CD14-positive monocyte (primary cell): Measurements from ENCODE around the gene SYT10. TPM values are rescaled to one million over a fixed set of nuclear protein-coding genes. Genes with fewer than 3 reads are reported as not detected.

Experiments used
- DNase-seq, 3 donors: peaks; one replicate each; pipeline ENCODE4 v3.0.0-alpha.2; 2011 to 2022
- H2AFZ ChIP-seq: 2 replicates; pipeline ENCODE4 v1.6.0; 2012; ENCODE audit warnings: mild to moderate bottlenecking, low read depth, low read length, inconsistent platforms; ENCODE audit not compliant: insufficient read depth, poor library complexity, severe bottlenecking
- H3K27ac ChIP-seq, 2 donors: 1 replicate in 1 of 2; 2 replicates in 1 of 2; pipeline ENCODE4 v1.5.1; 2012 to 2013; ENCODE audit warnings: low read length in 2 of 2, control low read depth in 1 of 2, inconsistent platforms in 1 of 2, low read depth in 1 of 2, mild to moderate bottlenecking in 1 of 2
- H3K27me3 ChIP-seq, 2 donors: one replicate each; pipeline versions ENCODE4 v1.6.0 to v1.6.1; 2011 to 2013; ENCODE audit warnings: low read length in 2 of 2; ENCODE audit not compliant: control insufficient read depth in 2 of 2, insufficient read depth in 2 of 2
- H3K36me3 ChIP-seq, 2 donors: replicated peaks in 1 of 2; 1 replicate in 1 of 2; 2 replicates in 1 of 2; pipeline versions ENCODE4 v1.5.1 to v1.6.1; 2012 to 2013; ENCODE audit warnings: low read length in 2 of 2, control low read depth in 1 of 2, inconsistent platforms in 1 of 2, mild to moderate bottlenecking in 1 of 2; ENCODE audit not compliant: insufficient read depth in 2 of 2, control insufficient read depth in 1 of 2
- H3K4me1 ChIP-seq, 2 donors: 1 replicate in 1 of 2; 2 replicates in 1 of 2; pipeline versions ENCODE4 v1.5.1 to v1.6.1; 2012 to 2013; ENCODE audit warnings: low read length in 2 of 2, control low read depth in 1 of 2, inconsistent platforms in 1 of 2, mild to moderate bottlenecking in 1 of 2, moderate library complexity in 1 of 2; ENCODE audit not compliant: insufficient read depth in 2 of 2, control insufficient read depth in 1 of 2
- H3K4me2 ChIP-seq: replicated peaks from 2 replicates; pipeline ENCODE3; 2012; ENCODE audit warnings: low read length, moderate library complexity, mild to moderate bottlenecking; ENCODE audit not compliant: poor library complexity, severe bottlenecking; ENCODE audit errors: extremely low read depth
- H3K4me3 ChIP-seq, 3 experiments: fragments of 200-600 bp in 1 of 3; sonication (generic) in 1 of 3; replicated peaks in 1 of 3; 1 replicate in 2 of 3; 2 replicates in 1 of 3; pipeline ENCODE4 v1.5.1; 2011 to 2013; ENCODE audit warnings: low read length in 3 of 3, mild to moderate bottlenecking in 3 of 3, control low read depth in 2 of 3, low read depth in 2 of 3, inconsistent platforms in 1 of 3, moderate library complexity in 1 of 3
- H3K79me2 ChIP-seq: 2 replicates; pipeline ENCODE4 v1.6.0; 2012; ENCODE audit warnings: mild to moderate bottlenecking, control low read depth, inconsistent platforms, low read length, moderate library complexity; ENCODE audit not compliant: insufficient read depth
- H3K9ac ChIP-seq: 2 replicates; pipeline ENCODE4 v1.6.0; 2017; ENCODE audit warnings: low read length, mild to moderate bottlenecking; ENCODE audit not compliant: insufficient read depth, poor library complexity, severe bottlenecking
- H3K9me3 ChIP-seq, 2 donors: replicated peaks in 1 of 2; 1 replicate in 1 of 2; 2 replicates in 1 of 2; pipeline versions ENCODE4 v1.5.1 to v1.6.1; 2012 to 2013; ENCODE audit warnings: low read length in 2 of 2, control low read depth in 1 of 2; ENCODE audit not compliant: control insufficient read depth in 1 of 2, insufficient read depth in 1 of 2
- H4K20me1 ChIP-seq: 2 replicates; pipeline ENCODE4 v1.6.0; 2012; ENCODE audit warnings: mild to moderate bottlenecking, low read length, control low read depth, moderate library complexity; ENCODE audit not compliant: insufficient read depth
- H3K27ac Mint-ChIP-seq, 7 donors: one replicate each; pipeline ENCODE4 v1.8.0; 2020; ENCODE audit warnings: mild to moderate bottlenecking in 7 of 7, mixed read lengths in 7 of 7, moderate library complexity in 6 of 7, inconsistent platforms in 2 of 7
- H3K27me3 Mint-ChIP-seq, 3 donors: one replicate each; pipeline ENCODE4 v1.8.0; 2021 to 2022; ENCODE audit warnings: low read depth in 3 of 3, mild to moderate bottlenecking in 3 of 3, mixed read lengths in 3 of 3, moderate library complexity in 3 of 3, inconsistent platforms in 1 of 3
- H3K36me3 Mint-ChIP-seq, 2 donors: one replicate each; pipeline ENCODE4 v1.8.0; 2020; ENCODE audit warnings: mixed read lengths in 2 of 2, inconsistent platforms in 1 of 2, mild to moderate bottlenecking in 1 of 2
- H3K4me1 Mint-ChIP-seq: one replicate; pipeline ENCODE4 v1.8.0; 2020; ENCODE audit warnings: mild to moderate bottlenecking, mixed read lengths
- H3K4me3 Mint-ChIP-seq, 2 donors: one replicate each; pipeline ENCODE4 v1.8.0; 2020; ENCODE audit warnings: mild to moderate bottlenecking in 2 of 2, mixed read lengths in 2 of 2, moderate library complexity in 1 of 2
- H3K9me3 Mint-ChIP-seq, 7 donors: one replicate each; pipeline ENCODE4 v1.8.0; 2020 to 2022; ENCODE audit warnings: mixed read lengths in 7 of 7, mild to moderate bottlenecking in 6 of 7, moderate library complexity in 6 of 7, inconsistent platforms in 2 of 7
- WGBS: methylation state at CpG from one replicate; pipeline ENCODE4 v1.1.5; 2013; ENCODE audit warnings: missing lambda C conversion rate; ENCODE audit not compliant: insufficient coverage; 5-methylcytosine and 5-hydroxymethylcytosine counted together
- intact Hi-C, 2 donors: fragments of 100-400 bp; cut with micrococcal nuclease; formaldehyde crosslinking; loops; one replicate each; pipeline versions ENCODE4 v1.15.0 to v1.15.1; 2023
- polyA plus RNA-seq, 3 donors: library from polyadenylated mRNA; depleted of rRNA in 1 of 3; unstranded in 2 of 3; stranded (reverse) in 1 of 3; fragments of 300-500 nt in 2 of 3; fragments of >200 nt in 1 of 3; fragmentation: Illumina TruSeq in 2 of 3; gene quantifications; 1 replicate in 2 of 3; 2 replicates in 1 of 3; pipeline ENCODE4 v1.2.3, GENCODE V29; 2012 to 2021
- TF ChIP-seq, protein P1 (sequence below): fragments of 200-600 bp; IDR thresholded peaks from one replicate; pipeline ENCODE4 v1.8.0; 2022; ENCODE audit warnings: antibody characterized with exemption, mild to moderate bottlenecking

Gene SYT10
- polyA plus RNA-seq, 3 donors = not detected

- Histone ChIP-seq H3K27ac (no peak overlapping the region), H3K9me3 (no peaks in the 10 kb centered on the region), H2AFZ (no peak overlapping the region), H3K27me3 (no peaks in the 10 kb centered on the region), H3K4me1 (no peaks in the 10 kb centered on the region), H3K4me3 (no peak overlapping the region), H3K4me2 (no peak overlapping the region), H4K20me1 (no peaks in the 10 kb centered on the region), H3K9ac (no peak overlapping the region), H3K36me3 (no peaks in the 10 kb centered on the region), H3K79me2 (no peaks in the 10 kb centered on the region)
- no peak for DNase-seq
- Mint-ChIP-seq H3K36me3 (no peaks in the 10 kb centered on the region), H3K9me3 (peaks cover 0 to 5% (median 0%) of the 10 kb centered on the region in 7 donors), H3K4me3 (no peak overlapping the region), H3K27me3 (no peaks in the 10 kb centered on the region), H3K27ac (no peak overlapping the region), H3K4me1 (no peaks in the 10 kb centered on the region)
- intact Hi-C loops = no loop called here
- TF ChIP-seq, protein P1, sequence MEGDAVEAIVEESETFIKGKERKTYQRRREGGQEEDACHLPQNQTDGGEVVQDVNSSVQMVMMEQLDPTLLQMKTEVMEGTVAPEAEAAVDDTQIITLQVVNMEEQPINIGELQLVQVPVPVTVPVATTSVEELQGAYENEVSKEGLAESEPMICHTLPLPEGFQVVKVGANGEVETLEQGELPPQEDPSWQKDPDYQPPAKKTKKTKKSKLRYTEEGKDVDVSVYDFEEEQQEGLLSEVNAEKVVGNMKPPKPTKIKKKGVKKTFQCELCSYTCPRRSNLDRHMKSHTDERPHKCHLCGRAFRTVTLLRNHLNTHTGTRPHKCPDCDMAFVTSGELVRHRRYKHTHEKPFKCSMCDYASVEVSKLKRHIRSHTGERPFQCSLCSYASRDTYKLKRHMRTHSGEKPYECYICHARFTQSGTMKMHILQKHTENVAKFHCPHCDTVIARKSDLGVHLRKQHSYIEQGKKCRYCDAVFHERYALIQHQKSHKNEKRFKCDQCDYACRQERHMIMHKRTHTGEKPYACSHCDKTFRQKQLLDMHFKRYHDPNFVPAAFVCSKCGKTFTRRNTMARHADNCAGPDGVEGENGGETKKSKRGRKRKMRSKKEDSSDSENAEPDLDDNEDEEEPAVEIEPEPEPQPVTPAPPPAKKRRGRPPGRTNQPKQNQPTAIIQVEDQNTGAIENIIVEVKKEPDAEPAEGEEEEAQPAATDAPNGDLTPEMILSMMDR = no peak
- WGBS = no CpG with 5 or more reads among the region's 2 CpGs
Observed at GRCh38 chr12:33370318-33370717, 69.3 kb downstream of the SYT10 start.

DNA sequence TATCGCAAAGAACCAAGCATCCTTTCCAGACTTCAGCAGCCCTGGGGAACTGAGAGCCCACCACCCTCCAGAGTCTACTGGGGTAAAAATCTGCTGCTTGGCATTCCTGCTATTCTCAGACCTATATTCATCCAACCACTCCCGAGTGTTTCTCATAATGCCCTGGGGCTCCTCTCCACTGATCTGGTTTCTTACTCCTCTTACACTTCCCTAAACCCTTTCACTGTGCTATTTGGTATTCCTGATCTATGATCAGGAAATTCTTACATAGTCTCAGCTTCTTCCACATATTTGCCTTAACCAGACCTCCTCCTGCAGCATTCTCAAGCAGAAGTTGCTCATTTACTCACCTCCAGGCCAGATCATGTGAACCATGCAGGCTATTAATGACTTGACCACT is 82.4 kb downstream of the SYT10 start:
- Mint-ChIP-seq H3K27ac (no peak overlapping the region), H3K4me3 (no peak overlapping the region), H3K9me3 (peaks cover 0 to 3% (median 3%) of the 10 kb centered on the region in 7 donors), H3K4me1 (no peaks in the 10 kb centered on the region), H3K27me3 (no peaks in the 10 kb centered on the region), H3K36me3 (no peaks in the 10 kb centered on the region)
- Histone ChIP-seq H3K4me3 (no peak overlapping the region), H3K4me2 (no peak overlapping the region), H3K79me2 (no peaks in the 10 kb centered on the region), H3K4me1 (no peaks in the 10 kb centered on the region), H3K9me3 (no peaks in the 10 kb centered on the region), H4K20me1 (no peaks in the 10 kb centered on the region), H3K36me3 (no peaks in the 10 kb centered on the region), H3K27ac (no peak overlapping the region), H3K27me3 (no peaks in the 10 kb centered on the region), H2AFZ (no peak overlapping the region), H3K9ac (no peak overlapping the region)
- DNase-seq = no peak
- WGBS = 89% methylated on average over 2 of the region's 2 CpGs
- TF ChIP-seq, protein P1 = no peak
- intact Hi-C loops = no loop called here
